HG03139 (cell line): Measurements from ENCODE around the gene EEF1A2.

Source experiments
- ATAC-seq: cut with Tn5 transposase; IDR thresholded peaks from one replicate; pipeline ENCODE4 v1.9.1; 2021; ENCODE audit not compliant: unreplicated experiment

Gene EEF1A2

DNA sequence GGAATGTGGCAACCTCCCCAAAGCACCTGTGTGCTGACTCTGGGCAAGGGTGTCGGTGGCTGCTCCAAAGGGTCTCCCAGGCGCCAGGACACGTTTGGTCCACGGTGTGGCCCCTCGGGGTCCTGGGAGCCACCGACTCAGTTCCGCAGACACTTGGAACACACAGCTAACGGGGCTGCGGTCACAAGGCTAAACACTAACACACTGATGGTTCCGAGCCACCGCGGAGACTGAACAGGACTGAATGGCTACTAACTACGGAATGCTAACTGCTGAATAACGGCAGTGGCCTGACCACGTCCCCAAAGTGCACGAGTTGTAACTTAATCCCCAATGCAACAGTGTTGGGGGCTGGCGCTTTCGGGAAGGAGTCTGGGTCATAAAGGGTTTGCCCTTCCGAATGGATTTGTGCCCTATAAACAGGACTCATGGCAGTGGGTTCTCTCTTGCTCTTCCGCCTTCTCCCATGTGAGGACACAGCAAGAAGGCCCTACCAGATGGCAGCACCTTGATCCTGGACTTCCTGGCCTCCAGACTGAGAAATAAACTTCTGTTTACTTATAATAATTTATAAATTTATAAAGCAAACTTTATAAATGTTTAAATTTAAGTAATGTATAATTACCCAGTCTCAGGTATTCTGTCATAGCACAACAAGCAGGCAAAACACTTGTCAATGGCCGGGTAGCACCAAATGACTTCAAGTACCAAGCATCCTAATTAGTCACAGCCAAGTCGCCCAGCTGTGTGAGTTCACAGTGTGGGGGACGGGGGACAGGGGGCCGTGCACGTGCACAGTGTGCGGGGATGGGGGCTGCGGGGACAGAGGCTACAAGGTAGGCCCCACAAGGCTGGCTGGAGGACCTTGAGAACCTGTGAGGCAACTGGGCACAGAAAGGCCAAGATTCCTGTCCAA lies 2.3 kb upstream of the EEF1A2 start:
- no peak for ATAC-seq

DNA sequence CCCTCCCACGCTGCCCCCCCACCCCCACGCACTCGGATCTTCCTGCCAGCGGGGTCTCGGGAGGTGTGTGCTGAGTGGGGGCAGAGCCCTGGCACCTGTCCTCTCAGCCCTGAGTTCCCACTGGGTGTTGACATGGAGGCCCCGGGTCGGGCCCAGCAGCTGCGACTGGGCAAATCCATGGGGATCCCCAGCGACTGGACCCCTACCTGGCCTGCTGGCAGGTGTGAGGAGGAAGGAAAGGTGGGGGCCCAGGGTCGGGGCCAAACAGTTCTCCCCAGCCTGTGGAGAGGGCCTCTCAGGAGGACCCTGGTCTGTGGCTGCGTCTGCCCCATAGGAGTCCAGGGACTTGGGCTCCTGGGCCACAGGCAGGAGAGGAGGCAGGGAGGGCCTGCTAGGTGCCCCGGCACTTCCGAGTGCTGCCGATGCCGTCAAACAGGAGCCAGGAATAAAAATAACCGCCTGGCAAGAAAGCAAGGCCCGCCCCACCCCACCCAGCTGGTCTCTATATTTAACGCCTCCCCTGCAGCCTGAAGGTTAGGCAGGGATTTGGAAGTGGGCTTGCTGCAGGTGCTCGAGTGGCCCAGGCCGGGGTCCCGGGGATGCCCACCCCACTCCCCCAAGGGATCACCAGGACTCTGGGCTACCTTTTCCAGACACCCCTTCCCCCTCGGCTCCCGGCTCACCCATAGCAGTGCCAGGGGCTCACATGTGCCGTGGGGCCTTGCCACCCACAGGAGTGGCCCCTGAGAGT lies 1.4 kb upstream of the EEF1A2 start:
- ATAC-seq: no peak

GRCh38 chr20:63499338-63499969 lies 571 bp upstream of the EEF1A2 start:
- no peak for ATAC-seq

DNA sequence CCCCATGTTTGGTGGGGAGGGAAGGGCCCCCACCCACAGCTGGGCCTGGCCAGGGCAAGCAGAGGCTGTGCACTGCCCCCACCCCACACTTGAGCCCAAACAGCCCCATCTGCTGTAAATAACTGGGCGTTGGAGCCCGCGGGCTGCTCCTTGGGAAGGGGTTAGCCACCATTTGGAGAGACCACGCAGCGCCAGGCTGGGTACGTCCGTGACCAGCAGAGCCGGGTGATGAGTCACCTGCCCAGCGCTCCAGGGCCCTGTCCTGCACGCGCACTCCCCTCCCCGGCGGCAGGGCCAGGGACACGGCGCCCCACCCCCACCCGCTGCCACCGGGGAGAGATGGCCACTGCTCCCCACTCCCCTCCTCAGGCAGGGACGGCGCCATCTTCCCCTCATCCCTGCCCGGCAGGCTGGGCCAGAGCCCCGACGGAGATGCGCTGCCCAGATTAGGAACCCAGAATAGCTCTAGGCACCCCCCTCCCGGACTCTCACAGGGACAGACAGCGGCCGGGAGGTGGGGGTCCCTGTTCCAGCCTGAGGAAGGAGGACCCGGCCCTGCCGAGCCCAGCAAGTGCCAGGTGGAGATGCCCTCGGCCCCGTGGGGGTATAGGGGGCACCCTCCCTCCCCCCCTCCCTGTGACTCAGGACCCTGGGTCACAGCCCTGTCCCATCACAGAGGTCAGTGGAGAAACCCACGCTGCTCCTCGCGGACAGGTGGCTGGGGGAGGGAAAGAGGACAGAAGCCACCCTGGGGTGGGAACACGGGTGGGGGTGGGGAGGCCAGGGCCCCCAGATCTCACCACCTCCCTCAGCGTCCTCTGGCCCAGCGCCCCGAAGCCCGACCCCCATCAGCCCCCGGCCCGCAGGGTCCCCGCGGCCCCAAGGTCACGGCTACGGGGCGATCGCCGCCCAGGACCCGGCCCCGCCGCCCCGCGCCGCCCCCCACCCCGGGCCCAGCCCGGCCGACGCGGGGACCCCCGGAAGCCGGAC lies 642 bp downstream of the EEF1A2 start:
- ATAC-seq: no peak

- ATAC-seq: no peak
Measured at GRCh38 chr20:63497138-63497945, 1.5 kb downstream of the EEF1A2 start.

- no peak for ATAC-seq
Measured at GRCh38 chr20:63496596-63497120, 2.2 kb downstream of the EEF1A2 start.

GRCh38 chr20:63495741-63496595 lies 2.9 kb downstream of the EEF1A2 start:
- ATAC-seq: no peak

GRCh38 chr20:63495167-63495720 lies 3.6 kb downstream of the EEF1A2 start:
- ATAC-seq: no peak

DNA sequence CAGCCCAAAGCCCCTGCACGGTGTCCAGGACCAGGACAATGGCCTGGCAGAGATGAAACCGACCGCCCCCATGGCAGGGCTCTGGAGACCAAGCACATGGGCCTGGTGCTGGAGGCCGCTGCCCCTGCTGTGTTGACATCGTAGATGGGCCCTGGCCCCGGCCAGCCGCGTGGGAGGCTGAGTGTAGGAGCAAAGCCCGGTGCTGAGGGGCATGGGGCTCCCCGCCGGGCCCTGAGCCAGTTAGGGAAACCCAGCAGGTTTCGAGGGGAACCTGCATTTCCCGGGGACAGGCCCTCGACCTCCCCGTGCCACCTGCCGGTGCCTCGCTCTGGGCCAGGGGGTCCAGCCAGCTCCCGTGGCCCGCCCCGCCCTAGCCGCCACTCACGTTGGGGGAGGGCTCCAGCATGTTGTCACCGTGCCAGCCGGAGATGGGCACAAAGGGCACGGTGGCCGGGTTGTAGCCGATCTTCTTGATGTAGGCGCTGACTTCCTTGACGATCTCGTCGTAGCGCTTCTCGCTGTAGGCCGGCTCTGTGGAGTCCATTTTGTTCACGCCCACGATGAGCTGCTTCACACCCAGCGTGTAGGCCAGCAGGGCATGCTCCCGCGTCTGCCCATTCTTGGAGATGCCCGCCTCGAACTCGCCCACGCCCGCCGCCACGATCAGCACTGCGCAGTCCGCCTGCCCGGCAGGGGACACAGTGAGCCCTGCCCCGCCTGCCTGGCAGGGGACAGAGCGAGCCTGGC lies 4.3 kb downstream of the EEF1A2 start:
- no peak for ATAC-seq

GRCh38 chr20:63494084-63494419 lies 4.8 kb downstream of the EEF1A2 start:
- ATAC-seq: no peak

GRCh38 chr20:63493563-63494020 lies 5.3 kb downstream of the EEF1A2 start:
- no peak for ATAC-seq

DNA sequence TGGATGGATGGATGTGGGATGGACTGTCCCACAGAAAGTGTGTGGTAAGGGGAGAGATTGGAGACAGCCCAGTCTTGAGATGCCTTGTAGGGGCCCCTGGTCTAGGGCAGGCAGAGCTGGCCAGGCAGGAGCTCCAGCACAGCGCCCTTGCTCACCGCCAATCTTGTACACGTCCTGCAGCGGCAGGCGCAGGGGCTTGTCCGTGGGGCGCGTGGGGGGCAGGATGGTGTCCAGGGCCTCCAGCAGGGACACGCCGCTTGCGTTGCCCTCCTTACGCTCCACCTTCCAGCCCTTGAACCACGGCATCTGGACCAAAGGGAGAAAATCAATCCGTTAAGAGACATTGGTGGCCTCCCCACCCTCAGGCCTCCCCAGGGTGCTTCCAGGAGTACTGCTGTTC lies 5.9 kb downstream of the EEF1A2 start:
- ATAC-seq: no peak

DNA sequence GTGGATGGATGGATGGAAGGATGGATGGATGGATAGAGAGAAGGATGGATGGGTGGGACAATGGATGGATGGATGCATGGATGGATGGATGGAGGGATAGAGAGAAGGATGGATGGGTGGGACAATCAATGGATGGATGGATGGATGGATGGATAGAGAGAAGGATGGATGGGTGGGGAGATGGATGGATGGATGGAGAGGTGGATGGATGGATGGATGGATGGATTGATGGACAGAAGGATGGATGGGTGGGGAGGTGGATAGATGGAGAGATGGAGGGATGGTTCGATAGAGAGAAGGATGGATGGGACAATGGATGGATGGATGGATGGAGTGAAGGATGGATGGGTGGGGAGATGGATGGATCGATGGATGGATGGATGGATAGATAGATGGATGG lies 6.4 kb downstream of the EEF1A2 start:
- ATAC-seq: no peak

DNA sequence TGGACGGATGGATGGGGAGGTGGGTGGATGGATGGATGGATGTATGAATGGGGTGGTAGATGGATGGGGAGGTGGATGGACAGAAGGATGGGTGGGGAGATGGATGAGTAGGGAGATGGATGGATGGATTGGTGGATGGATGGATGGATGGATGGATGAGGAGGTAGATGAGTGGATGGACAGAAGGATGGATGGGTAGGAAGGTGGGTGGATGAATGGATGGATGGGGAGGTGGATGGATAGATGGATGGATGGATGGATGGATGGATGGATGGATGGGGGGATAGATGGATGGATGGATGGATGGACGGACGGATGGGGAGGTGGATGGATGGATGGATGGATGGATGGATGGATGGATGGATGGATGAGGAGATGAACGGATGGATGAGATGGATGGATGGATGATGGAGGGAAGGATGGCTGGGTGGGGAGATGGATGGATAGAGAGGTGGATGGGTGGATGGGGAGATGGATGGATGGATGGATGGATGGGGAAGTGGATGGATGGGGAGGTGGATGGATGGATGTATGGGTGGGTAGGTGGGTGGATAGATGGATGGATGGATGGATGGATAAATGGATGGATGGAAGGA lies 7.2 kb downstream of the EEF1A2 start:
- ATAC-seq: no peak

DNA sequence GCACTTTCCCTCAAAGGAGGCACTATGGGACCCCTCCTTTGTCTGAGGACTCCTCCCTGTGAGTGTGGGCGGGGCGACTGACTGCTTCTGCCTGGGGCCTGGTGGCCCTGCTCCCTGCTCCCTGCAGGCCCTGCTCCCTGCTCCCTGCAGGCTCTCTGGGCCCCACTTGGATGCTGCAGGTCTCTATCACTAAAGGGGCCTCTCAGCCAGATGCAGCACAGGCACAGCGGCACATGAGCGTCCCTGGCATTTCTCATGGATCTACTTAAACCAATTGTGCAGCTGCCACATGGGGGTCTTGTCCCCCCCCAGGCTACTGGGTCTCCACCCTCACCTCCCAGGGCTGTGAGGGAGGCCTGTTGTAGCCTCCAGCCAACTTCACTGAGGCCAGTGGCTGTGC lies 7.8 kb downstream of the EEF1A2 start:
- no peak for ATAC-seq

GRCh38 chr20:63490416-63490815 lies 8.5 kb downstream of the EEF1A2 start:
- ATAC-seq: no peak
